Dedifferentiated amniotic fluid mesenchymal stem cell (primary cell): ENCODE data around the gene IRAK1.

Experiments
- DNase-seq: peaks from one replicate; pipeline ENCODE4 v3.0.0-alpha.2; 2016; ENCODE audit errors: extremely low spot score

Gene IRAK1

GRCh38 chrX:154040863-154041262 lies 21.2 kb upstream of the IRAK1 start:
- no peak for DNase-seq

DNA sequence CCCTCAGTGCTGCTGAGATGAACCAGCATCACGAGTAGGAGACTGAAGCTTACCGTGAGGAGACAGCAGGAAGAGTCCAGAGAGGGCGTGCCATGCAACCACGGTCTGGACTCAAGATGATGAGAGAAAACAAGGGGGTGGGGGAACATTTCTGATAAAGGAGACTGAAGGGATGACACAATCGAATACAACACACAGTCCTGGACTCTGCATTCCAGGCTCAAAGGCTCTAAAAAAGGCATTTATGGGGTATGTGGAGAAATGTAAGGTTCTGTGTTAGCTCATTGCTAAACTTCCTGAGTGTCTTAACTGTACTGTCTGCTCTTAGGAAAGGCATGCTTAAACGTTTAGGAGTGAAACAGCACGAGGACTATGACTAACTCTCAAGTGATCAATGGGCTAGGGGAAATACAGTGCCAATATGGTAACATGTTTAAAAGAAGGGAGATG lies 20.6 kb upstream of the IRAK1 start:
- peak; percentile 20 for DNase-seq

GRCh38 chrX:154039577-154039976 lies 19.9 kb upstream of the IRAK1 start:
- no peak for DNase-seq

GRCh38 chrX:154038656-154039055 lies 19.0 kb upstream of the IRAK1 start:
- DNase-seq = no peak

DNA sequence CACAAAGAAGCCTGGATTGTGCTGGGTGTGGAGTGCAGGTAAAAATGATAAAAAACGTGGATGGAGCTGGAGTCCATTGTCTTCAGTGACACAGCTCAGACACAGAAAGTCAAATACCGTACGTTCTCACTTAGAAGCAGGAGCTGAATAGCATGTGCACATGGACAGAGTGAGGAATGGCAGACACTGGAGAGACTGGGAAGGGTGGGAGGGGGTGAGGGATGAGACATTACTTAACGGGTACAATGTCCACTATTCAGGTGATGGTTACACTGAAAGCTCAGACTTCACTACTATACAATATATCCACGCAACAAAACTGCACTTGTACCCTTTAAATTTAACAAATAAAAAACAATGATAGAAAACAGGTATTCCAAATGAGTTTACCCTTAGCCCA lies 18.1 kb upstream of the IRAK1 start:
- no peak for DNase-seq

GRCh38 chrX:154036513-154036912 lies 16.8 kb upstream of the IRAK1 start:
- DNase-seq = no peak

DNA sequence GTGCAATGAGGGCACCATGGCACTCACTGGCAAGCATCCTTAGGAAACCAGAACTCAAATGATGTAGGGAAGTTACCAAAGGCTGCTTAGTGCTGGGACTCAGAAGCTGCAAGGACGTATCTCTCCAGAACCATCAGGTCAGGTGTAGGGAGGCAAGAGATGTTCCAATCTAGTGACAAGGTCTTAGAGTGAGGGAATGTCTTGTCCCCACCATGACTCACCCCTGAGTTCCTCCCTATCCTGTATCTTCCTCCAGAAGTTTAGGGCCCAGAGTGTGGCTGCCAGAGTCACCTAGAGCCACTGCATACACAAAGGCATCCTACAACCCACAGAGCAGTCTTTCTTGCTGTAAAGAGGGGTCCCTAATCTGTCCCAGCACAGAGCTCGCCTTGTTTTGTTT lies 14.1 kb upstream of the IRAK1 start:
- DNase-seq = no peak

- DNase-seq = no peak
Observed at GRCh38 chrX:154032653-154033052, 13.0 kb upstream of the IRAK1 start.

GRCh38 chrX:154032160-154032559 lies 12.5 kb upstream of the IRAK1 start:
- DNase-seq = no peak

DNA sequence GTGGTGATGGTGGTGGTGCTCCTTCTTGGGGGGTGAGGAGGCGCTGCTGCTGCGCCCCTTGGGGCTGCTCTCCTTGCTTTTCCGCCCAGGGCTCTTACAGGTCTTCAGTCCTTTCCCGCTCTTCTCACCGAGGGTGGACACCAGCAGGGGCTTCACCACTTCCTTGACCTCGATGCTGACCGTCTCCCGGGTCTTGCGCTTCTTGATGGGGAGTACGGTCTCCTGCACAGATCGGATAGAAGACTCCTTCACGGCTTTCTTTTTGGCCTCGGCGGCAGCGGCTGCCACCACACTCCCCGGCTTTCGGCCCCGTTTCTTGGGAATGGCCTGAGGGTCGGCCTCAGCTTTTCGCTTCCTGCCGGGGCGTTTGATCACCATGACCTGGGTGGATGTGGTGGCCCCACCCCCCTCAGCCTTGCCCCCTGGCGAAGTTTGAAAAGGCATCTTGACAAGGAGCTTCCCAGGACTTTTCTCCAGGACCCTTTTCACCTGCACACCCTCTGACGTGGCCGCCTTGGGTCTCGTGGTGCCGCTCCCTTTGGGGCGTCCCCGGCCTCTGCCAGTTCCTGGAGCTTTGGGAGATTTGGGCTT lies 11.1 kb upstream of the IRAK1 start:
- DNase-seq = no peak

DNA sequence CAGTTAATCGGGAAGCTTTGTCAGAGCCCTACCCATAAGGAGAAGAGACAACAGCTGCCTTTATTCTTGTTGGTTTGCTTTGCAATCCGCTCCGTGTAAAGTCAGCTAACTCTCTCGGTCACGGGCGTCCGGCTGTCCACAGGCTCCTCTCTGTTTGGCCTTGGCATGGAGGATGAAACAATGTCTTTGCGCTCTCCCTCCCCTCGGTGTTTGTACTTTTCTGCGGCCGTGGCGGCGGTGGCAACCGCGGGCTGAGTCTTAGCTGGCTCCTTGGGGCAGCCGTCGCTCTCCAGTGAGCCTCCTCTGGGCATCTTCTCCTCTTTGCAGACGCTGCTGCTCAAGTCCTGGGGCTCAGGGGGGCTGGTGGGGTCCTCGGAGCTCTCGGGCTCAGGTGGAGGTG lies 10.6 kb upstream of the IRAK1 start:
- DNase-seq = no peak

GRCh38 chrX:154029439-154029838 lies 9.7 kb upstream of the IRAK1 start:
- DNase-seq = no peak

DNA sequence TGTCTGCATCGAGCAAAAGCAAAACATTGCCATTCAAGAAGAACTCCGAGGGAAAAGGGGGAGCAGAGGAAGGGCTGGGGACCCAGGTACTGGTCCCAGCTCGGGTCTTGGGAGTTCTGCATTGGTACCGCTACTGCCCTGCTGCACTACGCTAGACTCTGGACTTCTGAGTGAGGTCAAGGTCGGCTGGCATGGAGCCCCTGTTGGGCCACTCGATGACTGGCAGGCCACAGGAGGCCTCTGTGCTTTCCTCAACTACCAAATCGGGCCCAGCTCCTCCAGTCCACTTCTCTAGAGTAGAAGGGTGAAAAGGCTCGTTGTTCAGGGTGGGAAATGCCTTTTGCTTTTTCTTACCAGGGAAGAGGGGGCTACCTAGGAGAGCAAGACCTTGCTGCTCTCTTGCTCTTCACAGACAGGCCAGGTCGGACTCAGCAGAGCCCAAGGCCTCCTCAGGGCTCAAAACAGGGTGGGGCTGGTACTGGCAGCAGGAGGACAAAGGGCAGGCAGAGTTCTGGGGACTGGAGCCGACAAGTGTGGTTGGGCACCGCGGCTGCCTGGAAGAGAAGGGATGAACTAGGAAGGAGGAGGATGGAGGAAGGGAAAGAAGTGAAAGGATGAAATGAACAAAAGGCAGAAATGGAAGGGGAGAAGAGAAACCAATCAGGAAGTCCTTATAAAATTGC lies 8.9 kb upstream of the IRAK1 start:
- DNase-seq = no peak

DNA sequence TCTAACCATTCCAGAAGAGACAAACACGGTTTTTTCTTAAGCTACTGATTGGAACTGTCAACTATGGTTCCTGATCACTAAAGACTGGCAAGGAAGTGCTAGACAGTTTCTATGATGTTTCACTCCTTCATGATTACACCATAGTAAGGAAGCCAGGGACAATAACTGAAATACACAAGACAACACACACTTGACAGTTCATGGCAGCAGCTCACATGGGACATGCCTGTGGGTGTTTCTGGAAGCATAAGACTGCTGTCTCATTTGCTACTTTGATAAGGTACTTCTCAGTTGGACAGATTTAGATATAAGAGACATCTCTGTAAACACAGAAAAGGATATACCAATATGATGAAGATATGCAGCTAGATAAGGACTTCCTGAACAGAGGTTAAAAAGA lies 8.3 kb upstream of the IRAK1 start:
- DNase-seq = no peak

DNA sequence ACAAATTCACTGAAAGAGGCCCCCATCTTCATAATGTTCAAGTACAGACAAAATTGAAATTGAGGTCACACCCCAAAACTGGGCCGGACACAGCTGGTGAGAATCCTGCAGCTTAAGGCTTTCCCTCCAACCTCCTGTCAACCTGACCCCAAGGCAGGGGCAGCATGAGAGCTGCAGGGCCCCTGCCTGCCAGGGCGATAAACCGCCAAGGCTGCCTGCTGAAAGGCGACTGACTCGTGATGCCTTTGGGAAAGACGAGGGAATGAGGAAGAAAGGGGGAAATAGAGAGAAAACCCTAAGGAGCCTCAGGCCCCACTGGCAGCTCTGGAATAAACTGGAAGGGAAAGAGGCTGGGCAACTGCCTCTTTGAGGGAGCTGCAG lies 7.3 kb upstream of the IRAK1 start:
- no peak for DNase-seq

DNA sequence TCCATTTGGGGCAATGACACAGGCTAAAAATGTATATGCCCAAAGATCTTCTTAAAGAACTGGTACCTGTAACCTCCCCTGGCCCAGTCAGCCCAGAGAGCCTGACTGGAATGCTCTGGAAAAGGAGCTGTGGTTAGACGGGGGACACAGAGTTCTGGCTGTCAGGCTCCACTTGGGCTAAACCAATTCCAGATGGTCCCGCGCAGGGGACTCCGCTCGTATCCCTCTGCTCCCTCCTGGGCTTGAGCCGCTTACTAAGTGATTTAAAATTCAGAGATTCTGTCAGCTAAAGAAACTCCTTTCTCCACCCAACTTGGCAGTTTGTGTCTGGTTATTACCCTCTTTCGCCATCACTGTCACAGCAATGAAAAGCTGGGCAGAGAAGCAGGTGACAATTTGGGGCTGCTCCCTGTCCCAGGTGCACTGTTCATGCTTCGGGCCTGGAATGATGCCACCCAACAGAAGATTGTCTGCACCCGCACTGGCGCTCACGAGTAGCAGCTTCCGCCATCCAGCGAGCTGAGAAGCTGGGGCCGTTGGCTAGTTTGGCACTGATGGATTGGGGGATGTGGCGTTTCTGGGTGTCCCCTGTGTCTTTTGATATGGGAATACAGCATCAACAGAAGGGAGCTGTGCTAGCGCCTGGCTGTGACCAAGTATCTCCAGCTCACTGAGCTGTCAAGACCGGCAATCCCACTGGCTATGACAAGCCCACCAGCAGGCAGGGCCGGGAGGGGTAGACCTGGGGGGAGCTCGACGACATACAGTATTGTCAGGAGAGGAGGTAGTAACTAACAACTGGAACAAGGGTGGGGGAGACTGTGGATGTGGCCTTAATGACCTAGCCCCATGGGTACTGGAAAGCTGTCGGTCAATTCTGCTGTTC lies 6.7 kb upstream of the IRAK1 start:
- no peak for DNase-seq

- no peak for DNase-seq
Observed at GRCh38 chrX:154025230-154025629, 5.5 kb upstream of the IRAK1 start.

DNA sequence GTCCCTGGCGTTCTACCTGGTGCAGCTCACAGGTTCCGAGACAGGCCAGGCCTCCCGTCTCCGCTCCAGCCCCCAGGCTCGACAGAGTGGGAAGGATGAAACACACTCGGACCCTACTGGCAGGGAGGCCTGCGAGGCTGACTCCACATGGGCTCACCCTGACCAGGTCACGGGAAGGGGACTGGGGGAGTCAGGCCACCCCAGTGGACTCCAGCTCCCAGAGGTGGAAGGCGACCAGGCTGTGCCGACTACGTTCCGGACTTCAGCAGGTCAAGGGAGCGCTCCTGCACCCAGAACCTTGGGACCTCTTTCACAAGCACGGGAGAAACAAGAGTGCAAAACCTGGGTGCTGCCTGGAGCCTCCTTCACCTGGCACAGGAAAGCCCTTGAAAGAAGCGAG lies 4.6 kb upstream of the IRAK1 start:
- DNase-seq = no peak

DNA sequence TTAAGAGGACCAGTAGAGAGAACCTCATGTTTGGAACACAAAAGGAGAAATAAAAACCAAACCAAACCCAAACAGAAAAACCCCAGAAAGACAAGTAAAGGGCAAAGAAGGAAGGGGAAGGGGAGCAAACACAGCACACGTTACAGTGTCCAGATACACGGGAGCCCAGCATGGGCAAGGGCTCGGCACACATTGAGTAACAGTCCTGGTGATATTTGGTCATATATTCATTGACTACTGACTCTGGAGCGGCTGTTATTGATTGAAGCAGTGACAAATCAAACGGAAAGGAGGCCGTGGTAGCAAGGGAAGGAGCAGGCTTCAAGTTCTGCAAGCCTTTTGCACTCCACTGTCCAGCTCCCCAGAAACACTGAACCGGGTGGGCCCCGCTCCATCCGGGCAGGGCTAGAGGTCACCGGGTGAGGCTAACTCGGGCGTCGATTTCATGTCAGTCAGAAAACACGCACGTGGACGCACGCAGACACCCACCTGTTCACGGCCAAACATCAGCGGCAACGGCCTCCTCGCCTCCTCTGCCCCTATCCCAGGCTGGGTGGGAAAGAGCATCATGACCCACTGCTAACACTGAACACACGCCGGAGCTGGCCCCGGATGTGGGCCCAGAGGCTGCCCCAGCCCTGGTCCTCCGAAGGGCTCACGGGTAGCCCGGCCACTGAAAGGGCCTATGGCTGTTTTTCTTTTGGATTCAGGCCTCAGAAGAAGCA lies 3.7 kb upstream of the IRAK1 start:
- no peak for DNase-seq

DNA sequence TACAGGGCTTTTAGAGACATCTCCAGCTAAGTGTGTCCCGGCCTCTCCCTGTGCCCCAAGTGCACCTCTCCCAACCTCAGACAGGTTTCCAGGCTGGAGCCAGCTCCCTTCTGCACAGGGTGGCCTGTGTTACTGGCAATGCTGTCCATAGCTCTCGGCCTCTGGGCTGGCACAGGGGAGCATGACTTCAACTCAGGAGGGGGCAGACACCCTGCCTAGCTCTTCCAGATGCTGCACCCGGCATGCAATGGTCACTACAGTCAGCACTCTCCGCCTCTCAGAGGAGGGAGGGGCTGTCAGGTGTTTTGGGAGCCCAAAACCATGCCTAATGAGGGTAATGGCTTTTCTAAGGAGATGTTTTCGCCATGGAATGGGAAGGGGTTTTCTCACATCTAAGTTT lies 2.4 kb upstream of the IRAK1 start:
- DNase-seq = no peak

- no peak for DNase-seq
Observed at GRCh38 chrX:154021131-154021611, 1.5 kb upstream of the IRAK1 start.

GRCh38 chrX:154020536-154021115 lies 924 bp upstream of the IRAK1 start:
- DNase-seq = no peak
